HepG2 (cell line): Measurements from ENCODE around the gene CCR9.

Experiments
- CTCF ChIP-seq: sonication (generic); formaldehyde crosslinking; IDR thresholded peaks from 2 replicates; pipeline ENCODE4 v1.5.0; 2020; ENCODE audit warnings: mild to moderate bottlenecking, missing genetic modification reagents, moderate library complexity
- FOXP4 ChIP-seq: sonication (generic); formaldehyde crosslinking; IDR thresholded peaks from 2 replicates; pipeline ENCODE4 v1.4.0; 2020; ENCODE audit warnings: missing genetic modification reagents
- KAT7 ChIP-seq: IDR thresholded peaks from 2 replicates; pipeline ENCODE4 v1.6.1; 2018; ENCODE audit warnings: borderline replicate concordance, missing compliant biosample characterization
- KDM1A ChIP-seq: IDR thresholded peaks from 2 replicates; pipeline ENCODE4 v1.6.1; 2016; ENCODE audit warnings: missing compliant biosample characterization
- NR0B2 ChIP-seq: sonication (generic); formaldehyde crosslinking; IDR thresholded peaks from 2 replicates; pipeline ENCODE4 v1.4.0; 2020; ENCODE audit warnings: mild to moderate bottlenecking, missing genetic modification reagents
- ZKSCAN8 ChIP-seq: IDR thresholded peaks from 2 replicates; pipeline ENCODE4 v1.6.1; 2016; ENCODE audit warnings: borderline replicate concordance, missing genetic modification reagents, missing compliant biosample characterization
- ZNF713 ChIP-seq: sonication (generic); formaldehyde crosslinking; IDR thresholded peaks from 2 replicates; pipeline ENCODE4 v1.4.0; 2020; ENCODE audit warnings: mild to moderate bottlenecking, missing genetic modification reagents
- ZNF75D ChIP-seq: sonication (generic); formaldehyde crosslinking; IDR thresholded peaks from 2 replicates; pipeline ENCODE4 v1.8.1; 2023; ENCODE audit warnings: missing genetic modification reagents, mild to moderate bottlenecking, borderline replicate concordance
- TF ChIP-seq, protein P1 (sequence below): sonication (generic); formaldehyde crosslinking; IDR thresholded peaks from 2 replicates; pipeline ENCODE4 v1.4.0; 2020; ENCODE audit warnings: mild to moderate bottlenecking, missing genetic modification reagents

DNA sequence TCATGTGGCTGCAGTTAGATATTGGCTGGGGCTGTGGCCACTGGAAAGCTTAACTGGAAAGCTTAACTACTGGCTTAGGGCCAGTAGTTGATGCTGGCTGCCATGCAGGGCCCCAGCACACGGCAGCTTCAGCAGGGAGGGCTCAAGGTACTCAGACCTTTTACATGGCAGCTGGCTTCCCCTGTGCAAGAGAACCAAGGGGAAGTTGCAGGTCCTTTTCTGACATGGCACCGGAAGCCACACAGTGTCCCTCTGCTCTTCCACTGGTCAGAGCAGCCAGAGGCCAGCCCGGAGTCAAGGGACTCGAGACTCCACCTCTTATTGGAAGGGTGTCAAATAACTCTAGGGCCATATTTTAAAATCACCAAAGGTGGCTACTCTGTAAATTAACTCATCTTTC lies 24.5 kb downstream of the CCR9 start:
- TF ChIP-seq KDM1A (CRISPR knock-in tag) (no peak), CTCF (CRISPR knock-in tag) (no peak), KAT7 (CRISPR knock-in tag) (no peak), ZKSCAN8 (CRISPR knock-in tag) (no peak), NR0B2 (CRISPR knock-in tag) (no peak), FOXP4 (no peak), ZNF713 (no peak), ZNF75D (CRISPR knock-in tag) (no peak)
- TF ChIP-seq, protein P1, sequence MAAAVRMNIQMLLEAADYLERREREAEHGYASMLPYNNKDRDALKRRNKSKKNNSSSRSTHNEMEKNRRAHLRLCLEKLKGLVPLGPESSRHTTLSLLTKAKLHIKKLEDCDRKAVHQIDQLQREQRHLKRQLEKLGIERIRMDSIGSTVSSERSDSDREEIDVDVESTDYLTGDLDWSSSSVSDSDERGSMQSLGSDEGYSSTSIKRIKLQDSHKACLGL (CRISPR knock-in tag), result no peak
